CD1c-positive myeloid dendritic cell (primary cell): ENCODE data around the gene AOAH.
A peak's percentile ranks its signal among the peaks of the same experiment; 100 is the strongest.
"Not testable (repeated sequence)": the region's sequence is repeated elsewhere in the genome, so short reads cannot be mapped to it uniquely, and the experiment has no call there.

Experiments
- DNase-seq: peaks from one replicate; pipeline ENCODE4 v3.0.0-alpha.2; 2016; ENCODE audit errors: extremely low spot score

AOAH gene

DNA sequence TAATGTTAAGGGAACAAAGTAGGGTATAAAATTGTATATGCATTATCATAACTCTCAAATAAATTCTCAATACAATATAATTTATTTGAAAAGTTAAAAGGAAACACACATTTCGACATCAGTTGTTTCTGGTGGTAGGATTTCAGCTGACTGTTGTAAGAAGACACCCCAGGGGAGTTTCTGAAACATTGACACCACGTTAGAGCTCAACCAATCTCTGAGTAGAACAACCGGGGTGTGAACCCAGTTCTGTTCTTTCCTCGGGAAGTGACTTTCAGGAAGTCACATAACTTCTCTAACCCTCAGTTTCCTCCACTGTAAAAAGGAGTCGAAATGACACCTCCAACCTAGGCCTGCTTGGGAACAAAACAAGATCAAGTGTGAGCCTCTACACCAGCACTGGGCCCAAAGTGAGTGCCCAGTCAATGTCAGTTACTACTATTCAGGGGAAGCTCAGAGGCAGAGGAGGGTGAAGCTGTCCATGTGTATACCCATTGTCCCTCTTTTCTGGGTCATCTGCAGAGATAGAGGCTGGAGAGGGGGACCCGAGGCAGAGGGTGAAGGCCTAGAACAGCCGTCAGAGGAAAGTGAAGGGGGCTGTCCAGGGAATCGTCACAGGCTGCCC is 67.1 kb downstream of the AOAH start:
- DNase-seq: peak; percentile 4

DNA sequence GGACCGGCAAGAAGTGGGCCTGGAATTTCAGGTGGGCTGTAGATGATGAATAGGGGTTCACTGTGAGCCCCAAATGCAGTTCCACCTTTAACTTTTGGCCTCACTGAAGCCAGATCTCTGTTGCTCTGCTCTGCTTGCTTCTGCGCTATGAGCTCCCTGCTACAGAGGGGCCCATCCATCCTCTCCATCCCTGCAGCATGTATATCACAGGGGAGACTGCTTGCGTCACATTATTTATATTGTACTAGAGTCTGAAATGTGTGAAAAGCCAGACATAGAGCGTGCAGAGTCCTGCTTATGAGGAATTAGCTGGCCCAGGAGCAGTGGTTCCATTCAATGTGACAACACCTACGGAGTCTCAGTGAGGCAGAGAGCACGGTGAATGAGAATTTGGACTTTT is 69.9 kb downstream of the AOAH start:
- no peak for DNase-seq

DNA sequence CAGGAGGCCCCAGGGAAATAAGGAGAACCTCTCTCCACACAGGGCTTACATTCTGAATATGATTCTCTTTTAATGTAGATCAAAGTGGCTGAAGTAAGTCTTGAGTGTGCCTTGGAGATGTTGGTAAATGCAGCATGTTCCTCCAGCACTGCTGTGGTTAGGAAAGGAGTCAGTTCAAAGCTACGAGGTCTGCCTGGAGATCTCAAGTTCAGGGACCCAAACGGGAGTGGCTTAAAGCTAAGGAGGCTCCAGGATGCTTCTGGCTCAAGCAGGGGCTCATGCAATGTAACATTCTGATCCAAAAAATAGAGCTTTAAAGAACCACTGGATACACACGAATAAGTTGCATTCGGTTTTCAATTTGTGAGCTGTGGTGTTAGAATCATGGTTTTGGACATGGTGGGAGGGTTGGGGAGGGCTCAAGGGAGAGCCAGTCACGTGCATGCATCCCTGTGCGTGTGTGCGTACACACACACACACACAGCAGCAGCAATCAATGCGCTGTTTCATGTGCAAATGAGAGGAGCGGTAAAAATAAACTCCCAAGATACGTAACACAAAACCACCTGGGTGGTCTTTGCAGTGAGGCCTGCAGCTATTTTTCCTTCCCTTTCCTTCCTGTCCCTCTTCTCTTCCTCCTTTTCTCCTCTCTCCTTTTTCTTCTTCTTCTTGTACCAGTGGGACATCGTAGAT is 70.5 kb downstream of the AOAH start:
- DNase-seq: no peak

DNA sequence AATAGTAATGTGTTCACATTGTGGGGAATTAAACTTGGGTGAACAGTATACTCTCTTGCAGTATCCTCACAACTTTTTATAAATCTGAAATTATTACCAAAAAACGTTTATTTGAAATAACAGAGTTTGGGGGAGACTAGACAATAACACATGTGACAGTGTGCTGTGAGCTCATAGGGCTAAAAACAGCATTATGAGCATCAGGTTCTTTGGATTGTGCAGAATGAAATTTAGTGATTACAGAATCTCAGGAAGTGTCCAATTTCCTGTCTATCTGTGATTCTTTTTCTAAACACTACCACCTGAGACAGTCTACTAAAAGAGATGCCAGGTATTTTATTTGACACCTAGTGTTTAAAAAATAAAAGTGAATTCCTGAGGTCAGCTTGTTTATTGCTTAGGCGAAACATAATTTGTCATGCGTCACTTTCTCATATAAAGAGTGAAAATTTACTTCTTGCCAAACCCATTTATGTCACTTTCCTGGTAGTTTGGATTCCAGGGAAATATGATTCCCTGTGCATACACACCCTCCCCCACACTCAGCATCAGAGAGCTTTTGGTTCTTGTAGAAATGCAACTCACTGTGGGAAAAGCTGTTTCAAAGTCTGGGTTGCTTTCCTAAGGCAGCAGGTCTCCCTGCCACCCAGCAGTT is 71.2 kb downstream of the AOAH start:
- no peak for DNase-seq

DNA sequence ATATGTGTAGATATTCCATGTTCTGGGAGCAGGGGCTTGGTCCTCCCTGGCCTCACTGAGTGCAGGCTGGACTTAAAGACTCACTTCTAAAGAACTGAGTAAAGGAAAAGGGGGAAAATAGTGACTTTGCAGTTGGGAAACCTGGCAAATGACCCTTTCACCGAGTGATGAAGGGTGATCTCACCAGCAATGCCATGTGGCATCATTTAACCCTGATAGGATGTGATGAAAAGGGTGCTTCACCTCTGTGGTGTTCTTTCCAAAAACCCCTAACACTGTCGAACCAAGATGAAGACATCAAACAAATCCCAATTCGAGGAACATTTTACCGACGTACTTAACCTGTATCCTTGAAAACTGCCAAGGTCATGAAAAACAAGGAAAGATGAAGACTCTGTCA is 71.9 kb downstream of the AOAH start:
- no peak for DNase-seq

DNA sequence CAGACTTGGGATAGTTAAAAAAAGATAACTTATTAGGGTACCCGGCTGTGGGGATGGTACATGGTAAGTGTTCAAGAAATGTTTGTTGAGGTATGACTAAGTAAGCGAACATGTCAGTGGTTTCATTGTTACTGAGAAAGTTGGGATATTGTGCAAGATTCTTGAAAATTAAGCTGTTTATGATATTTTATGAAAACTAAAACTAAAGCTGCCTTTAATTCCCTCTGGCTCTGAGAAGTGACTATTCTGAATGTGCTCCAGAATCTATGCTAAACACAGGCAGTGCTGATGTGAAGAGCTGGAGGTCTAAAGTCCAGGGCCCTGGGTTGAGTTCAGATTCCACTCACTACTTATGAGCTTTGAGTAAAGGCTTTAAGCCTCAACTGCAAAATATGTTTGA is 72.9 kb downstream of the AOAH start:
- peak; percentile 29 for DNase-seq

DNA sequence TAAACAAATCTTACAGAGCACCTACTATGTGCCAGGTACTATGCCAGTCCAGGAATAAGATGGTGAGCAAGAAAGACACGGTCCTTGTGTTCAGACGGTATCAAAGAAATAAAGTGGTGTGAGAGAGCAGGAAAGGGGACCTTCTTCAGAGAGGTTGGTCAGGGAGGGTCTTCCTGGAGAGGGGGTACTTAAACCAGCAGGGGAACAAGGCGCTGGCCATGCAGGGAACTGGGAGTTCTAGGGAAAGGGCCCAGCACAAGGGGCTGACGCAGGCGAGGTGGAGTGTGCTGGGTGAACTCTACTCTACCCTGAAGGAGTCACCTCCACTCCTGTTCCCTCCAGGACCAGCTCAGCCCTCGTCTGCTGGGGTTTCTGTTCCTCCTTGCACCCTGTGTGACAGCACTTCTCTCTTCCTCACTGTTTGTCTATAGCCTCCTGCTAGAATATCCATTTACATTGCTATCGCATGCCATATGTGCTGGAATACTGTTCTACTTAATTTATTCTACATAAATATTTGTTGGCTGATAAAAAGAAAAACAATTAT is 73.5 kb downstream of the AOAH start:
- DNase-seq: peak; percentile 58

DNA sequence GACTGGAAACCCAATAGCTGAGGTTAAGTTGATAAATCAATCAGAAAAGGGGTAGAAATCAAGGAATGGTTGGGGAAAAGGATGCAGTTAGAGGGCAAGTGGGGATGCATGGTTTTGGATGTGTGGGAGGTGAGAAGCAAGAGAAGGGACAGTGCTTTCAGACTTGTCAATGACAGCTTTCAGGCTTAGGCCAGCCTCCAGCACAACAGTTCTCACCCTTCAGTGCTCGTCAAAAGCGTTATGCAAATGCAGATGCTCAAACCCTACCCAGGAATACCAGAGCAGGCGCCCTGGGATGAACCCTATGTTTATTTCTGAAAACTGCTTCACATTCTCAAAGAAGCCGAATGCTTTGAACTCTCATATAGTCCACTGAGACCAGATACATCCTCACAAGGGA is 74.0 kb downstream of the AOAH start:
- no peak for DNase-seq

DNA sequence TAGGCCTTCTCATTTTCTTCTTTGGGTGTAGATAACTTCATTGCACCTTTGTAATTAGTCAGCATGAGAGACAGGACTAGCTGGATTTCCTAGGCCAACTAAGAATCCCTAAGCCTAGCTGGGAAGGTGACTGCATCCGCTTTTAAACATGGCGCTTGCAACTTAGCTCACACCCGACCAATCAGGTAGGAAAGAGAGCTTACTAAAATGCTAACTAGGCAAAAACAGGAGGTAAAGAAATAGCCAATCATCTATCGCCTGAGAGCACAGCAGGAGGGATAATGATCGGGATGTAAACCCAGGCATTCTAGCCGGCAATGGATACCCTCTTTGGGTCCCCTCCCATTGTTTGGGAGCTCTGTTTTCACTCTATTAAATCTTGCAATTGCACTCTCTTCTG is 75.0 kb downstream of the AOAH start:
- DNase-seq: not testable (repeated sequence)

DNA sequence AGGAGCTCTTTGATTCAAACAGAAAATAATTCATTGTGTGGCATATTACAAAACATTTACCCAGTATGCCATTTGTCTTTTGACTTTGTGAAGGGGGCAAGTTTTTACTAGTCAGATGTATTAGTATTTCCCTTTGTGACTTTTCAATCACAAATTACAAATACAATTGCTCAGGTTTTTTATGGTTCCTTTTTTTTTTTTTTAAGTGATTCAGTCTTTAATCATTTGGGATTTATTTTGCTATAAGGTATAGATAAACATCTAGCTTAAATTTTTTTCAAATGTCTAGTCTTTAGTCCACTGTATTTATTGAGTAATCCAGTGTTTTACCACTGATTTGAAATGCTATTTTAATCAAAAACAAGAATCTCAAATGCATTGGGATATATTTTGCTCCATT is 75.9 kb downstream of the AOAH start:
- no peak for DNase-seq

DNA sequence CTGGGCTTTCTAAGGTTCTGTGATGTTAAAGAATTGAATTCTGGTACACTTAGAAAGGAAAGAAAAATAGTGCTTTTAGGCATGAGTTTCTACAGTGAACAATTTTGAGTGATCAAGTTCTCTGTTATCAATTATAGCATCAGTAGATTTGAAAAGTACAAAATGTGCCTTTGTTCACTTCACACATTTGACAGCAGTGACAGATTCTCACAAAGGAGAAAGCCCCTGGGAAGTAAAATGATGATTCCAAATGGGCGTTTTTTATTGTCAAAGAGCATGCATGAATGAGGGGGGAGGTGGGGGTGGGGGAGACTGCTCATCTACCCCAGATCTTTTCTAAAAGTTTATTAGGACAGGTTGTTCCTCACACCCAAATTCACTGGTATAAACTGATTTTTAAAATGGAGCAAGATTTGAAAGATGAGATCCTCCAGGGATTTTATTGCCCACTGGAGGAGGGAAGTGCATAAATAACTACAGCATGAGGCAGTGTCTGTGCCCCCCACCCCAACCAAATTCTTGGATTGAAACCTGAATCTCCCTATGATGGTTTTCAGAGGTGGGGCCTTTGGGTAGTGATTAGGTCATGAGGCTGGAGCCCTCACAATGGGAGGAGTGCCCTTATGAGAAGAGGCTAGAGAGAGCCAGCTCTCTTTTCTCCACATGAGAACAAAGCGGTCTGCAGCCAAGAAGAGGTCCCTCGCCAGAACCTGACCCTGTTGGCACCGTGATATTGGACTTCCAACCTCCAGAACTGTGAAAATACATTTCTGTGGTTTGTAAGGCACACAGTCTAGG is 79.5 kb downstream of the AOAH start:
- no peak for DNase-seq

DNA sequence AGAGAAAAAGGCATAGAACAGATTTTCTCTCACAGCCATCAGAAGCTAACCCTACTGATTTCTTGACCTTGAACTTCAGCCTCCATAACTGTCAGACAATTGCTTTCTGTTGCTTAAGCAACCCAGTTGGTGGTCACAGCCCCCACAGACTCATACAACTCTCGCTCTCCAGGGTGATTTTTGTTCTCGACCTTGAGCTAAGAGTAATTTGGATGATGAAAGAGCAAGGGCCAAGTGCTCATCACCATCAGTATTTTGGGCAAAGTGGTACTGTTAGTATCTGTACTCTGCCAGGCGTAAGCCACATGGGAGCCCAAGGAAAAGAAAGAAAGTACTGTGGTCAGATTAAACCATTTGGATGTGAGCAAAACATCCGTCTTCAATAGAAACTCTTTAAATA is 81.9 kb downstream of the AOAH start:
- no peak for DNase-seq

DNA sequence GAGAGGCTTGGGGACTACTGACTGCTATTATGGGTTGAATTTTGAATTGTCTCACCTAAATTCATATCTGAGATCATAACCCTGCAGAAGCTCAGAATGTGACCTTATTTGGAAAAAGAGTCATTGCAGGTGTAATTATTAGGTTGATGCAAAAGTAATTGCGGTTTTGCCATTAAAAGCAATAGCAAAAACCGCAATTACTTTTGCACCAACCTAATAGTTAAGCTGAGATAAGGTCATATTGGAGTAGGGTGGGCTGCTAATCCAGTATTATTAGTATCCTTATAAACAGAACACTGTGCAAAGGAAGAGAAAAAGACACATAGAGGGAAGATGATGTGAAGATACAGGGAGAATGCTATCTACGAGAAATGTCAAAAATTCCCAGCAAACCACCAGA is 82.3 kb downstream of the AOAH start:
- DNase-seq: no peak

DNA sequence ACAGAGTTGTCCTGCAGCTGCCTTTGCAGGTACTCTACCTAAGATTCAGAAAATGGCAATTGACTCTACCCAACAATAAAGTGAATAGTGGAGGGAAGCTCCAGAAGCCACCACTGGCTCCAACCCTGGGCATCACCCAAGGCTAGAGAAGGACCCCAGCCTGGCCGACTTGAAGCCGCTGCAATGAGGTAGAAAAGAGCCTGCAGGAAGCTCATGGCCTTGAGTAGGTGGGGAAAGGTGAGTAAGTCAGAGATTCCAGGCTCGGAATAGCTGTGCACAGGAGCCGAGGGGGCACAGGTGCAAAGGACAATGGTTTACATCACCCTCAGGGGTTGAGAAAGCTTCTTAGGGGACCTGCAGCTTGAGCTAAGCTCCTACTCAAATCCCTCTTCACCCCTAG is 83.6 kb downstream of the AOAH start:
- no peak for DNase-seq

DNA sequence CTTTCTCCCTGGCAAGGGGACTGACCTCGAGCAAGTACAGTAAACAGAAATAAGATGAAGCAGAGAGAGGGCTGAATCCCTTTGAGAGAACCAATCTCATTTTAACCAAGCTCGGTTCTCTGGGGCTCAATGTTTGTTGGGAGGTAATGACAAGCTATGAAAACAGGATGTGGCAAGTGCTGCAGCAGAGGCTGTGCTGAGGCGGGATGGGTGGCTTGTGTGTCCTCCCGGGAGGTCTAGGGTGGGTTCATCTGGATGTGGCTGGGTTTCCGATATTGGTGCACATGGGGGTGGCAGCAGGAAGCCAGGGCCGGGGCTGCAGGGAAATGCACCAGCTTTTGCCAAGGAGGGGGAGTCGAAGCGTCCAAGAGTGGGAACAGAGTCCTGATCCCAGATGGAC is 84.5 kb downstream of the AOAH start:
- DNase-seq: no peak

DNA sequence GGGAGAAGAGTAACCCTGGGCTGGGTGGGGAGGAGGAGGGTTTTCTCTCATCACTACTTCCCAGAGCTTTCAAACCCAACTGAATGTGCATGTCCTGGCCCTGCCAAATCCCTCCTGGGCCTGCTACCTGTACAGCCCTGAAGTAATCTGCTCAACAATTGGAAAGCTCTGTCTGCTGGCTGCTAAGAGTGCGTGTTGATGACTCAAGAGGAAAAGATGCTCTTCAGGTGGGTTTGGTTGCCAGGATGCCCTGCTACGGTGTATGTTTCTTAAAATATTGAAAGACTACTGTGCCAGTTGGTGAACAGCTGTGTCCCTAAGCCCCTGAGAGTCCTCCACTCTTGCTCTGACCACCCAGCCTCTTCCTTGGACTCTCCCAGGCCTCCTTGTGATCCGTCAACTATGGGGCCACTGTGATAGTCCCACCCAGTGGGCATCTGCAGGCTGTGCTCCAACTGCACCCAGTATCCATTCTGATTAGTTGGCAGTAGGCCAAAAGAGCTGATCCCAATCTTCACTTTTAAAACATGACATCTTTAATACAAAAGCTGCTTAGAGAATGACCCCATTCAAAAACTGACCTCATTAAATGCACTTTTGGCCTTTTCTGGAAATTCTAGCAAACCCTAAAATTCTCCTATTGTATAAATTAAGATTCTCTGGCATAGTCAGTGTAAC is 85.6 kb downstream of the AOAH start:
- no peak for DNase-seq

DNA sequence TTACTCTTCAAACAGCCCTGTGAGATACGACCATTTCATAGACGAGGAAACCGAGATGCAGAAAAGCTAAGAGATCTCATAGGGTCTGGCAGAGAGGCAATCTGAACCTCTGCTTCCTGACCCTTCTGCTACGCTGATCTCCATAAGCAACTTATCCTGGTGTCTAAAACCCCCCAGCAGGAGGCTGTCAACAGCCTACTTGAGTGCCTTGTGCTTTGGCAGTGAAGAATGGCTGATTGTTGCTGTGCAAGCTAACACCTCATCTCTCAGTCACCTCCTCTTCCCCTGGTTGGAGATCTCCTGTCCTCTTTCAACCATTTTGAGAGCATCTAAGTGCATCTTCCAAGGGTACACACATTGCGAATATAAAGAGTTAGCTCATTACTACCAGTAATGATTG is 86.2 kb downstream of the AOAH start:
- no peak for DNase-seq

DNA sequence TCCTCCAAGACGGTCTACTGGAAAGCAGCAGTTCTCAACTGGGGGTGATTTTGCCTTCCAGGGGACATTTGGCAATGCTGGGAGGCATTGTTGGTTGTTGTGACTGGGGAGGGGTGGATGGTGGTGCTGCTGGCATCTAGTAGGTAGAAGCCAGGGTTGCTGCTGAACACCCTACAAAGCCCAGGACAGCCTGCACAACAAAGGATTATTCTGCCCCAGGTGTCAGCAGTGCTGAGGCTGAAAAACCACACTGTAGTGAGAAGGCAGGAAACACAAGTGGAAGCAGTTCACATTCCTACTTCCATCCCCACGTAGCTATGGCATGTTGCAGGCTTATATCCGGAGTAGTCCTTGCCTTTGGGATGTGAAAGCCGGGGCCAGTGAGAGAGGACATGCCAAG is 86.9 kb downstream of the AOAH start:
- DNase-seq: no peak

DNA sequence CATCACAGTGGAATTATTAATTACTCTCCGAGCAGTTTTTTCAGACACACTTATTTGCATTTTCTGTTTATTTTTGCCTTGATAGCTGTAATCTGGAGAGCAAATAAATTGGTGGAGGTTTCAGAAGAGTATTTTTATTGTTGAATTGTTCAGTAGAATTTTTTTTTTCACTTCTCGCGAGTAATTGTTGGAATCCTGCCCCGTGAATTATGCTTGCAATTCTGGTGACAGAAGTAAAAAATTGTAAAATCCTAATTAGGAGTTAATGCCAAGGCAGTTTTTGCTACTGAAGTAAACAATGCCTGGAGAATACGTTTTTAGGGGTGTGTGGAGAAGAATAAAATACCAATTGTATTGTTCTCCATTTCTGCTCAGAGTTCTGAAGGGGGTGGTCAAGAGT is 88.2 kb downstream of the AOAH start:
- no peak for DNase-seq

DNA sequence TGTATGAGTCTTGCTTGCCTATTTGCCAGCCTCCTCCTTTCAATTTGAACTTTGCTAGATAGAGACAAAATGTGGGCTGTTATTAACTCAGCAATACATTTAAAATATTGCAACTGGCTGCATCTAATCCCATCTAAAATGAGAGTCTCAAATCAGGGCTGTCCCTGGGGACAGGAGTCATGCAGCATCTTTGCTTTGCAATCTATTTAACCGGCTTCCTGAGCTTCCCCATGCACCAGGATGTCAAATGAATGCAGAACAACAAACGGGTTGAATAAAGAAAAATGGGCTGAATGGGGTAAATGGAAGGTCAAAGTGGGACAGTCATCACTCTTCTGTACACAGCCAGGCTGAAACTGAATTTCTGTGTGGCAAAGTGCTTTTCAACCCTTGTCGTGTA is 89.2 kb downstream of the AOAH start:
- no peak for DNase-seq

DNA sequence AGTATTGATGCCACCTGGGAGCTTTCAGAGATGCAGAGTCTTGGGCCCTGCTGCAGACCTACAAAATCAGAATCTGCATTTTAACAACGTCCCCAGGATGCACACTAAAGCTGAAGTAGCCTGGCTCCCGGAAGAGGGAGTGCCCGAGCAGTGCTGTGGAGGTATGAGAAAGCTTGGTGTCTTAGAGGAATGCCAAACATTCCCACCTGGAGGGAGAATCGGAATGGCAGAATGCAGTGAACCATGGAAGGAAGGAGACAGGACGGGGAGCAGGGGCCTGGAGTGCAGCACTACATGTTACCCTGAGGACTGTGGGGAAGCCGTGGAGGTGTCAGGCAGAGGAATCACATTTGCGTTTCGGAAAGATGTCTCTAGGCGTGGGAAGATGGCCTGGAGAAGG is 90.9 kb downstream of the AOAH start:
- DNase-seq: no peak
